Effector memory CD8-positive, alpha-beta T cell (primary cell): Measurements from ENCODE around the gene CLDN19.
A peak's percentile ranks its signal among the peaks of the same experiment; 100 is the strongest.

Experiments
- ATAC-seq: fragments of 150-1000 bp; cut with Tn5 transposase; replicated peaks from 2 replicates; pipeline ENCODE4 v1.10.0; 2021; ENCODE audit warnings: mild to moderate bottlenecking, moderate library complexity
- DNase-seq, 3 experiments: peaks; one replicate each; pipeline ENCODE4 v3.0.0; 2021
- H3K27ac Mint-ChIP-seq, 2 donors: one replicate each; pipeline ENCODE4 v1.8.0; 2022; ENCODE audit warnings: mild to moderate bottlenecking in 2 of 2, mixed read lengths in 2 of 2, moderate library complexity in 2 of 2
- H3K27me3 Mint-ChIP-seq, 2 donors: one replicate each; pipeline ENCODE4 v1.8.0; 2022; ENCODE audit warnings: mixed read lengths in 2 of 2
- H3K36me3 Mint-ChIP-seq: one replicate; pipeline ENCODE4 v1.8.0; 2022; ENCODE audit warnings: mild to moderate bottlenecking, moderate library complexity, mixed read lengths; ENCODE audit not compliant: insufficient read depth
- H3K4me1 Mint-ChIP-seq, 2 donors: one replicate each; pipeline ENCODE4 v1.8.0; 2022; ENCODE audit warnings: low read depth in 2 of 2, mixed read lengths in 2 of 2
- H3K4me3 Mint-ChIP-seq, 2 donors: one replicate each; pipeline ENCODE4 v1.8.0; 2022; ENCODE audit warnings: mild to moderate bottlenecking in 2 of 2, mixed read lengths in 2 of 2, moderate library complexity in 2 of 2
- H3K9me3 Mint-ChIP-seq, 2 donors: one replicate each; pipeline ENCODE4 v1.8.0; 2022; ENCODE audit warnings: mixed read lengths in 2 of 2

CLDN19 gene

DNA sequence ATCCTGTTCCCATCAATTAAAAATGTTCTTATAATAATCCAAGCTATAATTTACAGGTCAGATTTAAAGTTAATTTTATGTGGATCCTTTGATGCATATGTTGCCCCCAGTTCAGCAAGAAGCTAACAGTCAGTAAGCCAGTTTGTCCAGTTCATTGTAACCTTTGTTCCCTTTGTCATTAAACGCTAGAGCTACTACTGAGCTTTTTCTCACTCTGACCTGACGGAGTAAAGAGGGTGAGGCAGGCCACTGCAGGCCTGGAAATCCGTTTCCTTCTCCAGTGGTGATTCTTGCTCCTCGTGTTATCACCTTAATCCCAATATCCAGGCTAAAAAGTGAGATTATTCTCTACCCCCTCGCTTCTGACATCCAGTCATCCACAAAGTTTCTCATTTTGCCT lies 47.6 kb downstream of the CLDN19 start:
- no peaks in the 10 kb centered on the region for H3K9me3 Mint-ChIP-seq
- peak overlapping the region; percentile 2 to 95 for H3K4me3 Mint-ChIP-seq
- DNase-seq (no peak), ATAC-seq (no peak)
- no peaks in the 10 kb centered on the region for H3K27me3 Mint-ChIP-seq
- H3K27ac Mint-ChIP-seq = peak overlapping the region; percentile 58 to 72
- H3K36me3 Mint-ChIP-seq = peaks cover 62% of the 10 kb centered on the region
- H3K4me1 Mint-ChIP-seq = peaks cover 40 to 65% of the 10 kb centered on the region in 2 donors

DNA sequence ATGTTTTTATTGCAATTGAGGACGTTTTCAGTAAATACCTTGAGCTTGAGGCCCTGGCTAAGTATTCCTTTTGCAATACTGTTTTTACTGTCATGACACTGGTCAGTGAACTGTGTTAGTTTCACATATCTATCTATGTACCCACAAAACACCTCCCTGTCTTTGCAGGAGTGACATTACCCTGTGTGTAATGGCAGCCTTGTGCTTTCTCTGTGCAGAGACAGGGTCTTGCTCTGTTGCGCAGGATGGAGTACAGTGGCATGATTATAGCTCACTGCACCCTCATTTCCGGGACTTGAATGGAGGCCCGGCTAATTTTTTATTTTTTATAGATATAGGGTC lies 48.9 kb downstream of the CLDN19 start:
- Mint-ChIP-seq H3K9me3 (no peaks in the 10 kb centered on the region), H3K4me1 (peaks cover 46 to 78% of the 10 kb centered on the region in 2 donors), H3K27ac (no peak overlapping the region), H3K4me3 (peak overlapping the region in 1 of 2 donors; percentile 95), H3K27me3 (no peaks in the 10 kb centered on the region), H3K36me3 (peaks cover 53% of the 10 kb centered on the region)
- DNase-seq = no peak
- peak; percentile 32 for ATAC-seq

- ATAC-seq (peak; percentile 35), DNase-seq (no peak)
- Mint-ChIP-seq H3K36me3 (peaks cover 47% of the 10 kb centered on the region), H3K4me1 (peaks cover 46 to 83% of the 10 kb centered on the region in 2 donors), H3K27ac (no peak overlapping the region), H3K4me3 (peak overlapping the region; percentile 17 to 95), H3K27me3 (no peaks in the 10 kb centered on the region), H3K9me3 (no peaks in the 10 kb centered on the region)
Observed at GRCh38 chr1:42690477-42691156, 49.4 kb downstream of the CLDN19 start.

DNA sequence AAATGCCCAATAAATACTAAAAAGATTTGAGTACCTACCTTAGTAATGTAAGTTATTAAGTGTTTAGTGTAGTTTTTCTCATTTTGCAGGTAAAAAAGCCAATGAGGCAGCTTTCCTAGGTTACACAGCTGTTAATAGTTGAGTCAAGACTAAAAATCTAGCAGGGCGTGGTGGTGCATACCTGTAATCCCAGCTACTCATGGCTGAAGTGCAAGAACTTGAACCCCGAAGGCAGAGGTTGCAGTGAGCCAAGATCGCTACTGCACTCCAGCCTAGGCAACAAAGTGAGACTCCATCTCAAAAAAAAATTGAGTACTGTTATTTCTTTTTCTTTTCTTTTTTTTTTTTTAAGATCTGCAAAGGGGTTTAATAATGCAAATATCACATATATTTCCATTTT lies 50.1 kb downstream of the CLDN19 start:
- peak overlapping the region; percentile 5 to 95 for H3K4me3 Mint-ChIP-seq

GRCh38 chr1:42686418-42686817 lies 53.6 kb downstream of the CLDN19 start:
- Mint-ChIP-seq H3K4me1 (peaks cover 56 to 83% of the 10 kb centered on the region in 2 donors), H3K36me3 (peaks cover 45% of the 10 kb centered on the region), H3K9me3 (no peaks in the 10 kb centered on the region), H3K27ac (no peak overlapping the region), H3K4me3 (peak overlapping the region; percentile 91 to 95), H3K27me3 (no peaks in the 10 kb centered on the region)
- DNase-seq (no peak), ATAC-seq (no peak)

More for the DNA sequence above, 50.1 kb downstream of the CLDN19 start:
- peaks cover 50 to 87% of the 10 kb centered on the region in 2 donors for H3K4me1 Mint-ChIP-seq
- H3K27ac Mint-ChIP-seq = peak overlapping the region in 1 of 2 donors; percentile 59
- no peaks in the 10 kb centered on the region for H3K9me3 Mint-ChIP-seq
- DNase-seq (no peak), ATAC-seq (no peak)
- peaks cover 45% of the 10 kb centered on the region for H3K36me3 Mint-ChIP-seq
- H3K27me3 Mint-ChIP-seq = no peaks in the 10 kb centered on the region

- Mint-ChIP-seq H3K4me3 (peak overlapping the region; percentile 91 to 95), H3K9me3 (no peaks in the 10 kb centered on the region), H3K27me3 (no peaks in the 10 kb centered on the region), H3K36me3 (peaks cover 43% of the 10 kb centered on the region), H3K4me1 (peaks cover 57 to 72% of the 10 kb centered on the region in 2 donors), H3K27ac (peak overlapping the region; percentile 96 to 98)
- DNase-seq (no peak), ATAC-seq (no peak)
Observed at GRCh38 chr1:42684139-42684538, 55.9 kb downstream of the CLDN19 start.
